ENCODE measurements around the gene RTL10. TPM values are rescaled to one million over a fixed set of nuclear protein-coding genes. Genes with fewer than 3 reads are reported as not detected.

RTL10 gene
- polyA plus RNA-seq, 1 of the 3 experiments (the other 2 are of a cell fraction) = 7.8 TPM

DNA sequence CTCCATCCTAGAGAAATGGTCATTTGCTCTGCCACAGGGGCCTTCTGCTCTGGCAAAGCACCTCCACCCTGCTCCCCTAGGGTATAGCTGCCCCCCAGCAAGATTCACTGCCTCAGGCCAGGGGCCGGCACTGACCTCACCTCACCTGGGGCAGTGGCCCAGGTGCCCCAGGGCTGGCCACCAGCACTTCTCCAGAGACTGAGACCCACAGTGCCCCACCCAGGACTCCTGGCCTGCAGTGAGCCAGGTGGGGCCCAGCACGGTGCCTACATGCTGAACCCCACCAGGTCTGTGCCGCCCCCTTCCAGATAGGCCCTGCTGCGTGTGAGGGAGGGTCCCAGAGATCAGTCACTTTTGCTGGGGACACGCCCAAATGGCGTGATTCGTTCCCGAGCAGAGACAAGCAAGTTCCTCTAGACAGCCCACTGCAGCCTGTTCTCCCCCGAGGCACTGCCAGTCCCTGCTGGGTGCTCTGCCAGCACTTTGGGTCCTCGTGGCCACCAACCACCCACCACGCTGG is 10.8 kb downstream of the RTL10 start:
- Histone ChIP-seq H3K4me2 (peak overlapping the region; percentile 64), H3K9ac (peak overlapping the region; percentile 16; the same call in 1 of the 2 replicates), H3F3A (replicated peaks; ENCODE audit: insufficient read depth) (peaks cover 35% of the 10 kb centered on the region), H3K9me2 (no peaks in the 10 kb centered on the region), H3K36me3 (replicated peaks in 1 of 2; ENCODE audit: control insufficient read depth in 1 of 2, insufficient read depth in 2 of 2, low read length in 1 of 2) (peaks cover 0 to 9% of the 10 kb centered on the region in 2 experiments), H3K4me3 (ENCODE audit: low read depth in 2 of 2, low read length in 1 of 2) (no peak overlapping the region), H2AFZ (ENCODE audit: low read depth) (peak overlapping the region; percentile 64; the same call in 1 of the 2 replicates), H3K4me1 (ENCODE audit: control insufficient read depth in 1 of 2, insufficient read depth in 2 of 2, low read depth in 1 of 2, low read length in 1 of 2) (peaks cover 29 to 44% of the 10 kb centered on the region in 2 experiments; a peak in 3 of 4 replicates), H3K9me3 (no peaks in the 10 kb centered on the region), H3K79me2 (ENCODE audit: insufficient read depth) (peaks cover 37% of the 10 kb centered on the region; the same call in 1 of the 2 replicates), H3K27ac (ENCODE audit: low read depth in 2 of 2, low read length in 1 of 2) (peak overlapping the region; percentile 66 to 92), H3K27me3 (ENCODE audit: insufficient read depth) (no peaks in the 10 kb centered on the region), H4K20me1 (ENCODE audit: insufficient read depth) (peaks cover 4% of the 10 kb centered on the region; the same call in 1 of the 2 replicates)
- DNase-seq = no peak
- POLR2A ChIA-PET = interaction anchor here (0.9 to 1.4 kb wide), 4 partner anchors 10 to 33 kb away, joined by 3 to 8 read pairs (median 3); partner anchors contain the start of genes GNB1L and RTL10
- CTCF ChIA-PET = interaction anchor here (0.8 to 1.2 kb wide), 9 partner anchors 11 to 114 kb away, joined by 3 to 5 read pairs (median 3); no protein-coding TSS in a partner anchor
- TF ChIP-seq FOSL2 (IDR thresholded peaks at IDR 0.05; ENCODE audit: borderline replicate concordance, low read depth) (no peak), FOXJ3 (CRISPR knock-in tag; IDR thresholded peaks at IDR 0.05) (no peak), EZH2phosphoT487 (IDR thresholded peaks at IDR 0.05; ENCODE audit: borderline replicate concordance, low read depth) (no peak), YY1 (IDR thresholded peaks at IDR 0.05; ENCODE audit: low read depth) (no peak), POLR2AphosphoS5 (IDR thresholded peaks at IDR 0.05; ENCODE audit: low read depth, low read length) (no peak)
- TF ChIP-seq, protein P1, sequence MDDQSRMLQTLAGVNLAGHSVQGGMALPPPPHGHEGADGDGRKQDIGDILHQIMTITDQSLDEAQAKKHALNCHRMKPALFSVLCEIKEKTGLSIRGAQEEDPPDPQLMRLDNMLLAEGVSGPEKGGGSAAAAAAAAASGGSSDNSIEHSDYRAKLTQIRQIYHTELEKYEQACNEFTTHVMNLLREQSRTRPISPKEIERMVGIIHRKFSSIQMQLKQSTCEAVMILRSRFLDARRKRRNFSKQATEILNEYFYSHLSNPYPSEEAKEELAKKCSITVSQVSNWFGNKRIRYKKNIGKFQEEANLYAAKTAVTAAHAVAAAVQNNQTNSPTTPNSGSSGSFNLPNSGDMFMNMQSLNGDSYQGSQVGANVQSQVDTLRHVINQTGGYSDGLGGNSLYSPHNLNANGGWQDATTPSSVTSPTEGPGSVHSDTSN (IDR thresholded peaks at IDR 0.05) = no peak
- 71% methylated on average over 4 of the region's 11 CpGs for WGBS (ENCODE audit: low lambda C conversion rate)

GRCh38 chr22:19843107-19843856 is 11.4 kb downstream of the RTL10 start:
- no peaks in the 10 kb centered on the region; the same call in 1 of the 2 replicates for H4K20me1 ChIP-seq (ENCODE audit: insufficient read depth)
- no peaks in the 10 kb centered on the region for H3K9me2 ChIP-seq
- TF ChIP-seq MEF2A (IDR thresholded peaks at IDR 0.05; ENCODE audit: borderline replicate concordance, low read depth) (no peak), CHD2 (IDR thresholded peaks at IDR 0.05; ENCODE audit: low read length, partially characterized antibody) (no peak), FOXJ3 (CRISPR knock-in tag; IDR thresholded peaks at IDR 0.05) (no peak), TAF1 (IDR thresholded peaks at IDR 0.05; ENCODE audit: borderline replicate concordance, low read depth, low read length) (no peak), RXRA (IDR thresholded peaks at IDR 0.05; ENCODE audit: borderline replicate concordance, low read depth) (no peak), FOXM1 (IDR thresholded peaks at IDR 0.05; ENCODE audit: low read depth) (no peak), SMC3 (IDR thresholded peaks at IDR 0.05; ENCODE audit: low read depth, low read length) (no peak), NFIC (IDR thresholded peaks at IDR 0.05; ENCODE audit: borderline replicate concordance) (no peak), USF1 (IDR thresholded peaks at IDR 0.05; ENCODE audit: borderline replicate concordance, low read depth) (no peak), TEAD4 (IDR thresholded peaks at IDR 0.05; ENCODE audit: borderline replicate concordance, insufficient read depth) (no peak), POLR2AphosphoS5 (IDR thresholded peaks at IDR 0.05; ENCODE audit: low read depth, low read length) (no peak), REST (IDR thresholded peaks at IDR 0.05; ENCODE audit: low read depth, low read length) (no peak)
- TF ChIP-seq, protein P2, sequence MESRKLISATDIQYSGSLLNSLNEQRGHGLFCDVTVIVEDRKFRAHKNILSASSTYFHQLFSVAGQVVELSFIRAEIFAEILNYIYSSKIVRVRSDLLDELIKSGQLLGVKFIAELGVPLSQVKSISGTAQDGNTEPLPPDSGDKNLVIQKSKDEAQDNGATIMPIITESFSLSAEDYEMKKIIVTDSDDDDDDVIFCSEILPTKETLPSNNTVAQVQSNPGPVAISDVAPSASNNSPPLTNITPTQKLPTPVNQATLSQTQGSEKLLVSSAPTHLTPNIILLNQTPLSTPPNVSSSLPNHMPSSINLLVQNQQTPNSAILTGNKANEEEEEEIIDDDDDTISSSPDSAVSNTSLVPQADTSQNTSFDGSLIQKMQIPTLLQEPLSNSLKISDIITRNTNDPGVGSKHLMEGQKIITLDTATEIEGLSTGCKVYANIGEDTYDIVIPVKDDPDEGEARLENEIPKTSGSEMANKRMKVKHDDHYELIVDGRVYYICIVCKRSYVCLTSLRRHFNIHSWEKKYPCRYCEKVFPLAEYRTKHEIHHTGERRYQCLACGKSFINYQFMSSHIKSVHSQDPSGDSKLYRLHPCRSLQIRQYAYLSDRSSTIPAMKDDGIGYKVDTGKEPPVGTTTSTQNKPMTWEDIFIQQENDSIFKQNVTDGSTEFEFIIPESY (IDR thresholded peaks at IDR 0.05; ENCODE audit: borderline replicate concordance, low read depth) = no peak
- peak overlapping the region; percentile 66 to 92 for H3K27ac ChIP-seq (ENCODE audit: low read depth in 2 of 2, low read length in 1 of 2)
- no peak overlapping the region for H2AFZ ChIP-seq (ENCODE audit: low read depth)
- peaks cover 31% of the 10 kb centered on the region; the same call in 1 of the 2 replicates for H3K79me2 ChIP-seq (ENCODE audit: insufficient read depth)
- H3K9ac ChIP-seq = 0 out of 2 replicates have a peak overlapping the region, but pooled peaks have one; percentile 16
- peak overlapping the region; percentile 64; the same call in 1 of the 2 replicates for H3K4me2 ChIP-seq
- H3K36me3 ChIP-seq (replicated peaks in 1 of 2; ENCODE audit: control insufficient read depth in 1 of 2, insufficient read depth in 2 of 2, low read length in 1 of 2) = peaks cover 0 to 9% of the 10 kb centered on the region in 2 experiments
- DNase-seq = no peak
- CTCF ChIA-PET = interaction anchor here (0.6 to 1.7 kb wide), 8 partner anchors 12 to 113 kb away, joined by 3 to 5 read pairs (median 3); no protein-coding TSS in a partner anchor
- H3F3A ChIP-seq (replicated peaks; ENCODE audit: insufficient read depth) = peaks cover 30% of the 10 kb centered on the region
- no peak overlapping the region for H3K4me3 ChIP-seq (ENCODE audit: low read depth in 2 of 2, low read length in 1 of 2)
- H3K27me3 ChIP-seq (ENCODE audit: insufficient read depth) = no peaks in the 10 kb centered on the region
- peaks cover 26 to 44% of the 10 kb centered on the region in 2 experiments; a peak in 3 of 4 replicates for H3K4me1 ChIP-seq (ENCODE audit: control insufficient read depth in 1 of 2, insufficient read depth in 2 of 2, low read depth in 1 of 2, low read length in 1 of 2)
- POLR2A ChIA-PET = interaction anchor here (1.0 kb wide), 1 partner anchor 31 kb away, joined by 3 read pairs; no protein-coding TSS in a partner anchor
- 83% methylated on average over 23 of the region's 27 CpGs for WGBS (ENCODE audit: low lambda C conversion rate)
- H3K9me3 ChIP-seq = no peaks in the 10 kb centered on the region
